GM23248 (cell line): ENCODE measurements around the gene STX4.

Experiments
- EZH2 ChIP-seq: fragments of 200-600 bp; sonication (generic); IDR thresholded peaks from 2 replicates; pipeline ENCODE4 v1.6.1; 2018; ENCODE audit warnings: antibody characterized with exemption, mild to moderate bottlenecking; ENCODE audit not compliant: insufficient read depth, poor library complexity, severe bottlenecking
- EZH2phosphoT487 ChIP-seq: fragments of 200-600 bp; sonication (generic); IDR thresholded peaks from 2 replicates; pipeline ENCODE4 v1.6.1; 2018; ENCODE audit warnings: antibody characterized with exemption, moderate library complexity, mild to moderate bottlenecking, low read depth; ENCODE audit not compliant: insufficient read depth

DNA sequence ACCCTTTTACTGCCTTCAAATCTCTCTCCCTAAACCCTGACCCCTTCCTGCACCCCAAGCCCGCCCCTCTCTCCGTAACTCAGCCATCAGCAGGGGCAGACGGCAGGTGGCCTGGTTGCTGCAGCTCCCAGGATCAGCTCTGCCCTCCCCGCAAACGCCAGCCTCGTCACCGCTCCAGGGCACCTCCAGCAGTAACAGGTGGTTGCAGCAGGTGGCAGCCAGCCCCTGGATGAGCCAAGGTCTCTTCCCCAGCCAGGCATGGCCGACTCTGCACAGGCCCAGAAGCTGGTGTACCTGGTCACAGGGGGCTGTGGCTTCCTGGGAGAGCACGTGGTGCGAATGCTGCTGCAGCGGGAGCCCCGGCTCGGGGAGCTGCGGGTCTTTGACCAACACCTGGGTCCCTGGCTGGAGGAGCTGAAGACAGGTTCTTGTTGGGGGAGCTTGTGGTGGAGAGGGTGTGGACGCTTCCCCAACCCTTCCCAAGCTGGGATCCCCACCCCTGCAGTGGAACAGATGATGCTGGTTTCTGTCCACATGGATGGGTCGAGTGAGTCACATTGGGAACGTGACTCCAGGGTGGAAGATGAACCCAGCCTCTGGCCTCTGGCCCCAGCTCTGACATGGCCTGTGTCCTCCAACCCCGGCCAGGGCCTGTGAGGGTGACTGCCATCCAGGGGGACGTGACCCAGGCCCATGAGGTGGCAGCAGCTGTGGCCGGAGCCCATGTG lies 47.8 kb upstream of the STX4 start:
- TF ChIP-seq EZH2 (no peak), EZH2phosphoT487 (no peak)
